SHP77 treated with DMSO at 0.1 percent for 48 hours (cell line): ENCODE measurements around the gene FOXP1.

Source experiments
- DNase-seq: peaks from one replicate; lab custom pipeline; 2025; lab: John Stamatoyannopoulos, UW

The FOXP1 gene

DNA sequence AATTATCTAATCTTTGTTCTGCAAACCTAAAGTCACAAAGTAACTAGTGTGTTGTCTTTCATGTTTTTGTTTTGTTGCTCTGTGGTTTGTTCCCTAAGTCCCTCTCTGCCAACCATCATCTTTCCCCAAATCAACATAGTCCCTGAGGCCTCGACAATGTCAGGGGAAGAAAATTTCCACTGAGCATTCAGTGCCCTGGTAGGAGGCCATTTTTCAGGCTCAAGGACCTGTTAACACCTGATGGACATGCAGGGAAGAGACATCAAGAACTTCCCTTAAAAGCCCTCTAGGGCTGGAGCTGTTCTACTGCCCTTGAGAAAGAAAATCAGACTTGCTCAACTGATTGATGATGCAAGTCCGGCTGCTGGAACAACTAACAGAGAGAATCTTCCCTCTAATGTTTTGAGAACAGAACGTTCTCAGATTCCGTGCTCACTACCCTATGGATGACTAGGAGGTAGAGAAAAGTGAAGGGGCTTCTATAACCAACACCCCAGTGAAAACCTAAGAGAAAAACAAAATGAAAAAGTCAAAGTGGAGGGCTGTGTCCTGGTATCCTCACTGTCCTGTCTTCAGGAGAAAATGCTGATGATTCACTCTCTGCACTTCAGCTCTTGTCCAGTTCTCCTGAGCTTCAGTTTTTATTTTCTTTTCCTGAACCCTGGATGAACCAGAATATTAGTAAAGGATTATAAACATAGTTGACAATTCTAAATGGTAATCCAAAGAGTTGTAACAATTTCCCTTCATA is 373.1 kb downstream of the FOXP1 start:
- no peak for DNase-seq

DNA sequence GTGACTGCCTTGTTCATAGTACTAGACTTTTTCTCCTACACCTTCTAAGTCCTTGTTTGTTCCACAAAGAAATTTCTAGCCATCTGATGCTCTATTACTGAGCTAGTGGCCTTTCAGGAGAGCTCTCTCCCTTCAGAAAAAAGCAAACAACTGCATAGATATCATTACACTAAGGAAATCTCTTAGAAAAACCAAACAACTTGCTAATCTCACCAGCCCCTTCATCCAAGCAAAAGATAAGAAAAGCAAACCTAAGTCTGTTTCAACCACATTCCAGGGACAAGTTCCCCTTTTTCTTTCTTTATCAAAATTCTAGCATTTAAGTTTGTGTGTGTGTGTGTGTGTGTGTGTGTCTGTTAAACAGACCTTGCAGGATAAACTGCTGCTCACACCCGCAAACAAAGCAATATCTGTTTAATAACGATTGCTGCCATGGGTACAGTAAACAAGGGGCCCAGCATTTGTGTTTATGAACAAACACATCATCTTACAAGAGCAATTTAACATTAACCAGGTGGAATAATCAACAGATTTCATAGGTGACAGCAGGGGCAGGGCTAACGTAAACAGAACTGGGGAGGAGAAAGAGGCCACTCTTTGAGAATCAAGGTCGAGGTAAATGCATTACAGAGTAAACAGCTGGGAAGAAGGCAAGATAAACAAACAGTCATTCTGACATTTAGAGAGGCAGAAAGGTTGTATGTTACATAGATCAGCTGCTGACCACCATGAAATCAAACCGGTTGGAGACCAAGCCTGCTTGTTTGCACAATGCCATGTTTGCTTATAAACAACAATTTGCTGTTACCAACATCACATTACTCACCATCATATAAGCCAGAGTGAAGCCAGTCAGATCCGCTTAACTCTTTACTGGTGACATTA is 375.1 kb downstream of the FOXP1 start:
- peak; percentile 50 for DNase-seq

DNA sequence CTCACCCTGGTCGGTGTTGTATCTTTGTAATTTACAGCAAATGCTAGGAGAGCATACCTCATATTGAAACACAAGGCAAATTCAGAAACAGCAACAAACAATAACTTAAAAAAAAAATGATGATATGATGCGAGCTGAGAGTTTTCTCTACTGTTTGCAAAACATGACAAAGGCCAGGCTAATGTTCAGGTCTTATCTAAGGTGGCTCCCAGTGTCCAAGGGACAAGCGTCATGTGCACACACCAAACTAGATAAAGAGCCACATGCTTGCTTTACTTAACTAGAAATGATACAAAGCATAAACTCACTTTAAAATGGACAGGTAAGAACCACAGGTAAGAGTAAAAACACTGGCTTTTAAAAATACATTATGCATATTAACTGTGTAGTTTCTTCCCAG is 375.9 kb downstream of the FOXP1 start:
- no peak for DNase-seq

DNA sequence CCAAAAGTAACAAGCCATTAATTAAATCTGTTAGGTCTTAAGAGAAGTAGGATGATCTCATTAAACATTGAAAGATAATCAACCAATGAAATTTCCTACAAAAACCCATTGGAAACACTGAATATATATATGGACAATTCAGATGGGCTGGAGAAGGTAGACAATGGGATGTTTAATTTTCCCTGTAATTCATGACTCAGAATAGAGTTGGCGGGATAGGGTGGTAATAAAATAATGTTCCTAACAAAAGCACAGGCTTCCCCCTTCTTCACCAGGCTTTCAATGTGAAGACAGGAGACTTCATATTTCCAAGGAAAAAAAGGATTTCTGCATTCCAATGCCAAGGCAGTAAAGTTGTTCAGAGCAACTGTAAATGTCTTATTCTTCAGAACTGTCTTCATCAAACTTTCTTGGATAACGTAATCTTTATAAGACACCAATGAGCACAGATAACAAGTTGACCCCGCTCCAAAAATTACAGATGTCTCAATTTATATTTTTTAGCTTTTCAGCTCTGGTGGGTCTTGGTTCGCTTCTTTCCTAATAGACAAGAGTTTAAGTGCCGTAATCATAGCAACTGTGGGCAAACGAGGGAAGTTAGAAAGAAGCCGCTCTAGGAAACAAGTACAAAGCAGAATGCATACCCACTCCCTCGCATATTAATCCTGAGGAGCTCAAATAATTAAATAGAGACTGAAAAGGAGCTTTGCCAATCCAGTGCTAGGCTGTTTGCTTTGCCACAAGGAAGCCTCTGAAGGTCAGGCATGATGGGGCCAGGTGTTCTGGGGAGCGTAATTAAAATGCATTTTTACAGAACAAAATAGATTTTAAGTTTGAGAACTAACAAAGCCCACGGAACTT is 377.0 kb downstream of the FOXP1 start:
- DNase-seq: peak; percentile 48

DNA sequence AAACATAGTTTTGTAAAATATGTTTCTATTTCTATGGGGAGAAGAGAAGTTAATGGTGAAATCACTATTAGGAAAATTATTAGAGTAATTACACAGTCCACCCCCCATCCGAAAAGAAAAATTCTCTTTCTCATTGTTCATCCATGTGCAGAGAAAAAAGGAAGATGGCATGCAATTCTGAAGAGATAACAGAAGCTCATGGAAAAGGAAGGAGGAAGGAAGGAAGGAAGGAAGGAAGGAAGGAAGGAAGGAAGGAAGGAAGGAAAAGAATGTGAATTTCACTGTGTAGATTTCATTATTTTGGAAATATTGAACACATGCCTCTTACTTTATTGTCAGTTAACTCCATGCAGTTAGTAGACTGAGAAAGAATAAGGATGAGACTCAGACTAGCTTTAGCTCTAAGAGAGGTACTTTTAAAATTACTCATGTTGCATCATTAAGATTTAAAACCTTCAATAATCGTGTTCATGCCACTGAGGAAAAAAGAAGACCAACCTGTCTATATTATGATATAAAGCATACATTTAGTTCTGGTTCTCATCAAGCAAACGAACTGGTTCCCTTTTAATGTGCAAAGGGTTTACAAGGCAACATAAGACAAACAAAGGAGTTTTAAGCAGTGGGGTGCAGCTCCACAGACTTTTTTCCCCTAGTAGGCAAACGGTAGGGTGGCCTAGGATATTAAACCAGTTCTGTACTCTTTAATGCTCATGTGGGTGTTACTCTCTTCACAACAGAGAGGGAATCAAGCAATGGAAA is 379.6 kb downstream of the FOXP1 start:
- no peak for DNase-seq

DNA sequence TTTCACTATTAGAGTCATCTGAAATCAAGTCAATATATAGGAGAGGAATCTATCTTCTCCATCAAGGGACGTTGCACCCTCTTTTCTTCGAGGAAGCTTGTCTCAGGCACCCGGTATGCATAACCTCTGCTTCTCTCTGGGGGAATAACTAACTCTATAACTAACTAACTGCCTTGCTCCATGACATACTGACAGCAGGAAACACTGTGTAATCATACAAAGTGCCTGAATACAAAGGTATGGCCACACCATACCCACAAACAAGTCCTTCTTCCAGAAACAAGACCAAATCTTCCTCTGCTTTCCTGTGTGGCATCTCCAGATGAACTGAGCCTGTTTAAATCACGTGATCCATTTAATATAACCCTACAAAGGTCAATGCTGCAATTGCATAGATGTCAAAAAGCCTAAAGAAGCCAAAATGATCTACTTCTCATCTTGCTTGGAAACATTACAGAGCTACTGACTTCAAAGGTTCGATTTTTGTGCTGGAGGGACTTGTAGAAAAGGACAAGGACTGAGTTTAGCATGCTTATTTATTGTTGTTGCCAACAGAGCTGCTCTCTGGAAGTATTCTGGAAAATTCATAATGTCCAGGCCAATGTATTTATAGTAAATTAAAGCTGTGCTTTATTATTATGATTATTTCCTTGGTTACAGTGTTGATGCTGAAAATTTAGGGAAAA is 380.5 kb downstream of the FOXP1 start:
- DNase-seq: no peak

DNA sequence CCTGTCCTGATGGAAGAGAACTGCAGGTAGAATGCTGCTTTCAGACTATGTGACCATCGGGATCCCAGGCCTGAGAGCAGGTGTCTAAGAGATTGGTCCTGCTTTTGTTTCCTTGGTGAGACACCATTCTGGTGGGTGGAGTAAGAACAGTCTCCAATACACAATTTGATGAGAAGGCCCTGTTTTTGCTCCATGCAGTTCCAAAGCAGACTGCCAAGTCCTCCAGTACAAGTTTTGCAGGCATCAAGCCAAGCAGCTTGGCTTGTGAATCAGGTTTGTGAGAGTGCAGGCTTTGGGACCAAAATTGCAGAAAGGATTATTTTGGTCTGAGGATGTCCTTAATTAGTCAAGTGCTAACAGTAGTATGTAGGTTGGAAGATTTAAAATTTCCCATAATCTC is 381.6 kb downstream of the FOXP1 start:
- DNase-seq: no peak

DNA sequence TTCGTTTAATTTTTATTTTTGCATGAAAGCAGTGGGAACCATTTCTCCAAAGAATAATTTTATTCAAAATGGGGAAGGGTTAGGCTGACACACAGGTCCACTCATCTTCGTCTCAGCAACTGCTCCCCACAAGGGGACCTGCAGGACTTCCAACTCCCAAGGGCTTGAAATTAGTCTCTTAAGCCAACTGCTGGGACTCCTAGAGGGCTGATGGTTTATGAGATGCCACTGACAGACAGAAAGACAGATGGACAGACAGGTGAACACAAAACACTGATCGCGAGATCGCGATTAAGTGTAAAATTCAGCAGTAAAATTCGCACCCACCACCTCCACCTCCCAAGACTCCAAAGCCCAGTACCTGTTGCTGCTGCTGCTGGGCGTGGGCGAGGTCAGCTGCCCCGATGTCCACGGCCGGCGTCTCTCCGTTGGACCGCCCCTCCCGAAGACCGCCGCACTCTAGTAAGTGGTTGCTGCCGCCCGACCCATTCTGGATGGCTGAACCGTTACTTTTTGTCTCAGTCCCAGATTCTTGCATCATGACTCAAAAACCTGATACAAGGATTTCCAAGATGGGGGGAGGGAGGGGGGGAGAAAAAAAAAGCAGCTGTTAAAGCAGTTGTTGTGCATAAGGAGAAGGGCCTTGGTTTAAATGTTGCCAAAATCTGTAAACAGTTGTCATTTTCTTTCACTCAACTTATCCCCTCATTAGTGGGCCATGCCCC is 385.5 kb downstream of the FOXP1 start:
- no peak for DNase-seq

DNA sequence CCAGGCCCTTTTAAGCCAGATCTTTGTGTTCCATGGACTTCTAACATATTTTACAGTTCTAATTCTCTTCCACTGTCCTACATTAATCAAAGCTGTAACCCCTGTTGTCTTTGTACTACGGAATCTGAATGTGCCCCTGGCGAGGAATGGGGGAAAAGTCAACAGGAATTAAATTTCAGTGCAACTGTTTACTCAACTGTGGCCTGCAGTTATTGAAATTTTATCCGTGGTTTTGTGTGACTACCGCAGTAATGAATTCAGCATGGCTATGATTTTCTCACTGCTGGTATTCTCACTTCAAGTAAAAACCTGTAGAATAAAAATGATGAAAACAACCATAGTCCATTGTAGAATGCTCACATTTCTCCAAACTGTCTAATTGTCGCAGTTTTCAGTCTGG is 388.0 kb downstream of the FOXP1 start:
- peak; percentile 47 for DNase-seq

DNA sequence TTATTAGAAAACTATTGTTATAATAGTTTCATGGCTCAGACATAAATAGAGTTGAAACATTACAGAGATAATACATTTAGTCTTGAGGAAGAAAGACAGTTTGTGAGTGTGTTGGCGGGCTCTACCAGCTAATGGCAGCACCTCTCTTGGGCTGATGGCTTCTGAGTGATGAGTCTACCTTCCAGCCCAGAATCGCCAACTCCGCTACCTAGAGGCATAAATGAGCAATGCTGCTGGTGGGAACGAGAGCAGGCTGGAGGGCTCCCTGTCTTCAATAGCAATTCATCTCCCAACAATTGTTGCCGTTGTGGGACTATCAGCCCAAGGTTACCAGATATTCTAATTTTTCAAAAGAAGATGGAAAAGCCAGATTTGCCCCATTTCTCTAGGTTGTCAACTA is 388.7 kb downstream of the FOXP1 start:
- DNase-seq: no peak

DNA sequence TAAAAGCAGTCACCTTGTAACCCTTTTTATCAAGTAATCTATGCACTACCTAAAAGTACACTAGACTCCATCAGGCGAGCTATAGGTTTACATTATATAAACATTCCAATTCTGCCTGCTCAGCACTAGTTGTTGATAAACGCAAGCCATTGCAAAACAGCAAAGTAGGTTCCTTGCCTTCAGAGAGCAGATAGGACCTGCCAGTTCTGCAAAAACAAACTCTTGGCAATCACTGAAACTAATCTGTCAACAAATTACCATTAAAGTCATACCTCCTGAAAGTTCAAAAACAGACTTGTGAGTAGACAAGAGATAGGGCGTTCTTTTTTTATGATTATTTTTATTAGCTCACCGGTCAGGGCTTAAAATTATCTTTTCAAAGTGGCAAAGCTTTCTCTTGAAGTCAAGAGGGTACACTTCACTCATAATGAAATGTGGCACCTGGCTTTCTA is 392.5 kb downstream of the FOXP1 start:
- DNase-seq: no peak

DNA sequence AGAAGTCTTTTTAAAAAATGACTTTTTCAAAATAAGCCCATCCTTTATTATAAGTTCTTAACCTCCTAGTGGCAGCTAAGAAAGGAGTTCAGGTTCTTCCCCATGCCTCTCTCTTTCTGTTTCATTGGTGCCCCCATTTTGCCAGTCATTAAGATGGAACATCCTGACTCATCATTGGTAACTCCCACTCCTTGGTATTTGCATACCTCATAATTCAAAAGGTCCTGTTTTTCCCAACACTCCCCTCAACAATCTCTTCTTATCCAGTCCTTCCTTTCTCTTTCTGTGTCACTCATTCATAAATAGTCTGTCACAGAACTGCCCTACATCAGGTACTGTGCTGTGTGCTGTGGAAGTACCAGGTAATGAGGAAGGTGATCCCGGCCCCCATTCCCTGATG is 394.0 kb downstream of the FOXP1 start:
- no peak for DNase-seq

DNA sequence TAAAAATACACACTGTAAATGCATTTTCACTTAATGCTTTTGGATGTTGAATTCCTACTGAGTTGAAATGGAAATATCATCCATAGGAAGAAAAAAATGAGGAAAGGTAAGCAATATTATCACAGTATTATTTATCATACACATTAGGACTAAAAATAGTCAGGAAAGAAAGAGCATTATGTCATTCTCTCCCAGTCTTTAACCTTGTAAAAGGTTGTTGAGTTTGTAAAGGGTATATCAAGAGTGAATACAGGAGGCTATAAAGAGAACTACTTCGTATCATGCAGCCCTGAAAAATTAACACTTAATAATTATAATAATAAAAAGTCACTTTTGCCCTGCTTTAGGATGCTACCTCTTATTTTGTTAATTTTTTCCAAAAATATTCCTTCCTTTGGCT is 395.8 kb downstream of the FOXP1 start:
- DNase-seq: no peak

DNA sequence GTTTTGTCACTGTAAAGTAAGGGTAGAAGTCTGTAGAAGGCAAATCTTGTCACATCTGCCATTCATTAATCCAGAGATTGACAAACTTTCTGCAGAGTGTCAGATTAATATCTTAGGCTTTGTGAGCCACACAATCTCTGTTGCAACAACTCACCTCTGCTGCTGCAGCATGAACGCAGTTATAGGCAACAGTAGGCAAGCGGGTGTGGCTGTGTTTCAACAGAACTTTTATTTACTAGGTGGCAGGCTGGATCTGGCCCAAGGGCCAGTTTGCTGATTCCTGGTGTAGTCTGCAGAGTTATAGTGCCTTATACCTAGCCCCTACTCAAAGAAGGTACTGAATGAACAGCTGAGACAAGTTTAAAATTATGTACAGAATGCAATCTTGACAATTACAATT is 396.7 kb downstream of the FOXP1 start:
- no peak for DNase-seq

DNA sequence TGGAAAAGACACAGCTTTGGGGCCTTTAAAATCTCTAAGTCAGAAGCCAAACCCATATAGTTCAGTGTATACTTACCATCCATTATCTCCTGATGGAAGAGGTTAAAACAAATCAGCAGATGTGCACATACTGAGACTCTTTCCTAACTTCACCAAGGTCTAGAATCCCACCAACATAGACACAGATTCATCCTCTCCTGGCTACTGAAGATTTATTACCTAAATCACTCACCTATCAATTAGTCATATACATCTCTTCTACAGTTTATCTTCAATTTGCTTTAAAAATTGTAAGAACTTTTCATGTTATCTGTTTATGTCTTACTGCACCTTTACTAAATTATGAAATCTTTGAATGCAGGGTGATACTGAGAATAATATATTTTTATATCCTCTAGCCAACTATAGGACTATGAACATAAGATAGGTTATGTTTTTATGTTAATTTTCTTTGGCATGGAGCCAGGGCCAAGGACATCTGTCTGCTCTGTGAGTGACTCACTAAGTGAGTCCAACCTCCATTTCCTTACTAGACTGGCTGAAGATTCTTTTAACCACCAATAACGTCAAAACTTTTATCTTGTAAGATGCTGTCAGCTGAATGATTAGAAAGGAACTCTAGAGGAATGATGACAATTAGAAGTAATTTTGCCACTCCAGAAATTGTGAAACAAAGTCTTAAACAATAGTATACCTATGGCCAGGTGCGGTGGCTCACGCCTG is 397.6 kb downstream of the FOXP1 start:
- peak; percentile 38 for DNase-seq

DNA sequence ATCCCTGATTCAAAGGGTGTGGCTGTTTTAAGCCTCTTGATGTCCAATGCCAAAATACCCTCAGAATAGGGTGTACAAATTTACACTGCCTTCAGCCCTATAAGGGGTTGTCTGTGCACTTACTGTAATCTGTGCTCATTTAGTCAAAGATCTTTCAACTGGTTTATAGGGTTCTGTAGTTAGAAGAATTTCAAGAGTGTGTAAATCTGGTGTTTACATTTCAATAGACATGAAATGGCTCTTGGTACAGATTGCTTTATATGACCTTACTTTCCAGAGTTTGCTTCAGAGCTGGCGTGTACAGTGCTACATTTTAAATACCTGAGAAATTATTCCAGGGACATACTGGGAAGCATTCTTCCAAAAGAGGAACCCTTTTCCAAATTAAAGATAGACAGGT is 399.3 kb downstream of the FOXP1 start:
- DNase-seq: no peak

DNA sequence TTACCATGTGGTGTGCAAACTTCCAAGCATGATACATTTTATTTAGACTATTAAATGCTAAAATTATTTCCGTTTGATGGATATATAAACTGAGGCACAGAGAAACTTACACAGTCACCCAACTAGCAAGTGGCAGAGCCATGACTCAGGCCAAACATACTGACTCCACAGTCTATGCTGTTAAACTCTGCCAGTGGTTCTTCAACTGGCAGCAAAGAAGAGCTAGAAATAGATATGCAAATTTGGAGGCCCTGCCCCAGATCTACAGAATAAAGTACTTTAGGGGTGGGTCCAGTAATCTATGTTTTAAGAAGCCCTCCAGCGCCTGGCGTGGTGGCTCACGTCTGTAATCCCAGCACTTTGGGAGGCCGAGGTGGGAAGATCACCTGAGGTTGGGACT is 400.0 kb downstream of the FOXP1 start:
- DNase-seq: no peak

DNA sequence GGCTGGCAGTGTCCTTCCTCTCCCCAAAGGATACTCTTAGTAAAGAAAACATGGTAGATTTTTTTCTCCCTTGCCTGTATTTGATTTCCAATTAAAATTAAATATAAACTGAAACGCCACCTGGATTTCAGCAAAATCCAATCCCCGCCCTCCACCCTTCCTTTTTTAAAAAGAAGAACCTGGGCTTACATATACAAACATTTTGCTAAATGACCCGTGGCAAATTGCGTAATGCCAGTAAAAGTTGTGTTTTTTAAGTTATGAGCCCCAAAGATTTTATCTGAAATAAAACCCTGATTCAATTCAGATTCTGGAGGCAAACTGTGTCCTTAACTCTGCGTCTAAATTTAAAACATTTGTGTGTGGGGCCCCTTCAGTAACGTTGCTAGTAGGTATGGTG is 403.0 kb downstream of the FOXP1 start:
- no peak for DNase-seq

DNA sequence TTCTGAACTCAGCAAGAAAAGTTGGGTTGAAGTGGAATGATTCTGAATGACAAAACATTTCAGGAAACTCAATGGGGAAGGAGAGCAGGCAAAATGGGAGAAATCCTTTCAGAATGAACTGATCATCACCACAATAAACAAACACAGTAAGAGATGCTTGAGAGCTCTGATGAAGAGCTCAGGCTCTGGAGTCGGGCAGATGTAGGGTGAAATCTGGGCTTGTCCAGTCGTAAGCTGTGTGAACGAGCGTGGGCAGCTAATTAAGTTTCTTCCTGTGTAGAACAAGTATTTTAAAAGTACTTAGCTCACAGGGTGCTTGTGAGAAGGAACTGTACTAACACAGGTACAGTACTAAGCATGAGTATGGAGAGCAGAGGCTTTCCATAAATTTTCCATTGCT is 406.2 kb downstream of the FOXP1 start:
- no peak for DNase-seq

DNA sequence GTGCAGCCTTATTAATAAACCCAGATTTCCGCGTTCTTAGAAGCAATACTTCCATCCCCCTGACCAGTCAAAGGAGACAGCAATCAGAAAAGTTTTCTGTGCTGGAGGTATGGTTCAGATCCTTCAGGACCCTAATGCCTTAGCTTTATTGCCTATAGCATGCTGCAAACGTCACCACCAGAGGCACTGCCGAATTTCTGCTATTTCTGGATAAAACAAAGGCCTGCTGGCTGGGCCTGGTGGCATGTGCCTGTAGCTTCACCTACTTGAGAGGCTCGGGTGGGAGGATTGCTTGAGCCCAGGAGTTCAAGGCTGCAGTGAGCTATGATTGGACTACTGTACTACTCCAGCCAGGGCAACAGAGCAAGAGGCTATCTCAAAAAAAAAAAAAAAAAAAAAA is 407.2 kb downstream of the FOXP1 start:
- DNase-seq: no peak
